ENCODE results near the gene BTG4.

Gene BTG4

GRCh38 chr11:111456859-111457730 is 55.1 kb downstream of the BTG4 start:
- TF ChIP-seq CTCF (conservative IDR thresholded peaks at IDR 0.05; ENCODE audit: low read length) = no peak
- H3K4me3 ChIP-seq (ENCODE audit: low read length) = no peak overlapping the region
- no peak for DNase-seq (ENCODE audit: low read depth)

GRCh38 chr11:111456086-111456858 is 55.9 kb downstream of the BTG4 start:
- TF ChIP-seq CTCF (conservative IDR thresholded peaks at IDR 0.05; ENCODE audit: low read length) = no peak
- no peak overlapping the region for H3K4me3 ChIP-seq (ENCODE audit: low read length)
- DNase-seq (ENCODE audit: low read depth) = no peak

GRCh38 chr11:111455291-111456085 is 56.7 kb downstream of the BTG4 start:
- no peak for DNase-seq (ENCODE audit: low read depth)
- no peak for TF ChIP-seq CTCF (conservative IDR thresholded peaks at IDR 0.05; ENCODE audit: low read length)
- H3K4me3 ChIP-seq (ENCODE audit: low read length) = no peak overlapping the region

- TF ChIP-seq CTCF (conservative IDR thresholded peaks at IDR 0.05; ENCODE audit: low read length) = peak; percentile 54
- no peak overlapping the region for H3K4me3 ChIP-seq (ENCODE audit: low read length)
- peak; percentile 69 for DNase-seq (ENCODE audit: low read depth)
Measured at GRCh38 chr11:111454561-111455192, 57.5 kb downstream of the BTG4 start.

- no peak for TF ChIP-seq CTCF (conservative IDR thresholded peaks at IDR 0.05; ENCODE audit: low read length)
- no peak for DNase-seq (ENCODE audit: low read depth)
- H3K4me3 ChIP-seq (ENCODE audit: low read length) = no peak overlapping the region
Measured at GRCh38 chr11:111452817-111453552, 59.2 kb downstream of the BTG4 start.

- H3K4me3 ChIP-seq (ENCODE audit: low read length) = no peak overlapping the region
- no peak for TF ChIP-seq CTCF (conservative IDR thresholded peaks at IDR 0.05; ENCODE audit: low read length)
- DNase-seq (ENCODE audit: low read depth) = peak; percentile 36
Measured at GRCh38 chr11:111452146-111452545, 60.0 kb downstream of the BTG4 start.

Data from AG10803 (cell line).